22Rv1 (cell line): ENCODE data around the gene FAM124A.

Source experiments
- H3K27ac ChIP-seq: fragments of 450-650 bp; 2 replicates; pipeline ENCODE4 v1.5.1; 2017
- CTCF ChIP-seq: fragments of 450-650 bp; IDR thresholded peaks from 2 replicates; pipeline ENCODE4 v1.5.1; 2017; ENCODE audit warnings: mild to moderate bottlenecking
- ZFX ChIP-seq: fragments of 450-650 bp; IDR thresholded peaks from 2 replicates; pipeline ENCODE4 v1.6.1; 2017; ENCODE audit warnings: antibody characterized with exemption, borderline replicate concordance

Gene FAM124A

DNA sequence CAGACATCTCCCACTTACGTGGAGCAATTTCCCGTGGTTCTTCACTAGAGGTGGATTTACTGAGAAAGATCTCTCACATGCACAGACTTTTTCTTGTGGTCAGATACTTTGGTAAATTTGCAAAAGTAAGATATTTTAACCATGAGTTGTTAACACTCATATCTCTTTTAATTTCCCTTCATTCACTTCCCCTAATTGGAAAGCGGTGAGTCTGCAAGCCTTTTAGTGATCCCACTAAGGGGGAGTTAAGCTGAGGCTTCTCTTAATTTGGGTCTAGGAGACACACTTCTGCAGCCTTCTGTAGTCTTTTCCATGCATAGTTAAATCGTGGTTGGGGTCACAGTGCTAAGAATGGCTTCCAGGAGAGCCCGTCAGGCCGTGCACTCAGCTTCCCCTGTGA lies 86.6 kb downstream of the FAM124A start:
- H3K27ac ChIP-seq = no peak overlapping the region
- no peak for TF ChIP-seq CTCF
- no peak for TF ChIP-seq ZFX

- no peak overlapping the region for H3K27ac ChIP-seq
- TF ChIP-seq CTCF = no peak
- no peak for TF ChIP-seq ZFX
These were observed 89.0 kb downstream of the FAM124A start for GRCh38 chr13:51311231-51311630.

DNA sequence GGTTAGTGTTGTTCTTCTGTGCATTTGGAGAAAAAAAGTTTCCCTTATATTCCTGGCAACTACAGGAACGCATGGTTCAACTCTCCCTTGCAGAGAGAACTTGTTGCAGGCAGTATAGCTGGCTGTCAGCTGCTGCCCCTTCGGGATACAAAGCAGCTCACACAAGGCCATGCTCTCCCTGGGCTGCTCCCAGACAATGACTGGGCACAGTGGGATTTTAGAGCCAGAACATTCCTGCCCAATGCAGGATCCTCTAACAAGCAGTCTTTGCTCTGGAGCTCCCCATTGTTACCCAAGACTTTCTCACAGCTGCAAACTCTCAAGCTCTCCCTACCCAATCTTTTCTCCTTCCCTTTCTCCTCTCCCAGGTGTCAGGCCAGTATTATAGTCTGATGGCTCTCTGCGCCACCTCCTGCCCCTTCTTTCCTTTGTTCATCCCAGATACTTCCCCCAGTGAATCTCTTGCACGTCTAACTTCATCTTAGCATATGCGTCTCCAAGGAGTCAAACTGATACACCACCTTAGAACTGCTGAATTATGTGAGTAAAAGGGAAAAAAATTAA lies 89.8 kb downstream of the FAM124A start:
- TF ChIP-seq CTCF = no peak
- TF ChIP-seq ZFX = no peak
- no peak overlapping the region for H3K27ac ChIP-seq

DNA sequence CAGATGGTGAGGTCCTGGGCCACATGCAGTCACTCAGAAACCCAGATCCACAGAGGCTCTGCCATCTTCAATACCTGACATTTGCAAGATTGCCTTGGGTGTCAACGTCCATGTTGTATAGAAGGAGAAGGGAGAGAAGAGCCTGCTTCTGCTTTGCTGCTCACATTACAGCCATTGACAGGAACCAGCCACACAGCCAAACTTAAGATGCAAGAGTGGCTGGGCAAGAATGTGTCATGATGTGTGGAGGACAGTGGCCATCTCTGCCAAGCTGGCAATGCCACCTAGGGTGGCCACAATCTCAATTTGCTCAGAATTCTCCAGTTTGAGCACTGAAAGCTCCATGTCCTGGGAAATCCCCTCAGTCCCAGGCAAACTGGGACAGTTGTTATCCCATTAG lies 91.4 kb downstream of the FAM124A start:
- no peak for TF ChIP-seq ZFX
- TF ChIP-seq CTCF = no peak
- H3K27ac ChIP-seq = no peak overlapping the region

DNA sequence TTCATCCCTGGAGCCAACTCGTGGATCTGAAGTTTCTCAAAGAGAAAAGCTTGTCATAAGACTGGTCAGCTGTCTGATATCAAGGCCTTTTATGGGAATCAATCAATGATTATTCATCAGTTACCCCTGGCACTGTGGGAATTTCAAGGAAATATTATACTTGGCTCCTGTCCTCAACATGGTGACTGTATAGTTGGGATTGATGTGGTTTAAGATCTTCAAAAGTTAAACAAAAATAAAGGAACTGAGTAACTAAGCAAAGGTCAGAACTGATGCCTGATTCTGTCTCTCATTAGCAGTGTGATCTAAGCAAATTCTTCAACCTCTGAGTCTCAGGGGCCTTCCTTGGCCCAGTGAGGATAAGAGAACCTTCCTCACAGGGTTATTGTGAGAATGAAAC lies 95.1 kb downstream of the FAM124A start:
- no peak overlapping the region for H3K27ac ChIP-seq
- TF ChIP-seq ZFX (no peak), CTCF (no peak)

DNA sequence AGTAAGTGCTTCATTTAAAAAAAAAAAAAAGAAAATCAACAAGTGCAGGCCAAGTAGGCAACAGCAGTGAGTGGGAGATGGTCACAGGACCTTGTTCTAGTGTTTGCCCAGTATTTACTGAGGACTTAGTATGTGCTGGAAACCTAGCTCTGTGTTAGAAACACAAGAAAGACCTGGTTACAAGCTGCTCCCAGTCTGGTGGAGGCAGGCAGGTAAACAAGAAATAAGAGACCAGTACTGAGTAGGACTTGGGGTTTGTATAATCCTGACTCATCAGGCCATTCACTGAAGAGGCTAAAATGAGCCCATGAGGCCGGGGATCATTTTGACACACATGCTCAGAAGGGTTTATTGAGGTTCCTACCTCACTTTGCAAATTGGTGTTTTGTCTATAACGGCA lies 95.8 kb downstream of the FAM124A start:
- TF ChIP-seq ZFX (no peak), CTCF (no peak)
- H3K27ac ChIP-seq = no peak overlapping the region

DNA sequence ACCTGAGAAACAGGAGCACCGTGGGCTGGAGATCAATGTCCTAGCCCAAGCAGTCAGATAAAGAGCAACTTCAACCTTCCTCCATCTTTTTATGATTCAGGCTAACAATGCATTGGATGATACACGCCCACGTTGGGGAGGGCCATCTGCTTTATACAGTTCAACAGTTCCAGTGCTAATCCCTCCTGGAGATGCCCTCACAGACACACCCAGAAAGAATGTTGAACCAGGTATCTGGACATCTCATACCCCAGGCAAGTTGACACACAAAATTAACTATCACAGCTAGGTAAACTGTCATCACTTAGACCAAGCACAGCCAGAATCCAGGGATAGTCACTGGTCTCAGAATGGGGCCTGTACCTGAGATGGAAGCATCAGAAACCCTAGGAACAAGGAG lies 96.7 kb downstream of the FAM124A start:
- no peak for TF ChIP-seq CTCF
- H3K27ac ChIP-seq = no peak overlapping the region
